Esophagus muscularis mucosa (tissue), 3 donors: ENCODE results near the gene AMOTL1.

Experiments
- POLR2A ChIP-seq: fragments of 450-650 bp; IDR thresholded peaks from one replicate; pipeline ENCODE4 v1.6.1; 2017; ENCODE audit warnings: antibody characterized with exemption, moderate library complexity, mild to moderate bottlenecking, low read depth
- TF ChIP-seq, protein P1 (sequence below), 3 experiments: fragments of 200-600 bp in 2 of 3; fragments of 450-650 bp in 1 of 3; sonication (generic) in 2 of 3; IDR thresholded peaks; one replicate each; pipeline ENCODE4 v1.5.1; 2017 to 2019; ENCODE audit warnings: antibody characterized with exemption in 3 of 3, mild to moderate bottlenecking in 2 of 3, moderate library complexity in 1 of 3

DNA sequence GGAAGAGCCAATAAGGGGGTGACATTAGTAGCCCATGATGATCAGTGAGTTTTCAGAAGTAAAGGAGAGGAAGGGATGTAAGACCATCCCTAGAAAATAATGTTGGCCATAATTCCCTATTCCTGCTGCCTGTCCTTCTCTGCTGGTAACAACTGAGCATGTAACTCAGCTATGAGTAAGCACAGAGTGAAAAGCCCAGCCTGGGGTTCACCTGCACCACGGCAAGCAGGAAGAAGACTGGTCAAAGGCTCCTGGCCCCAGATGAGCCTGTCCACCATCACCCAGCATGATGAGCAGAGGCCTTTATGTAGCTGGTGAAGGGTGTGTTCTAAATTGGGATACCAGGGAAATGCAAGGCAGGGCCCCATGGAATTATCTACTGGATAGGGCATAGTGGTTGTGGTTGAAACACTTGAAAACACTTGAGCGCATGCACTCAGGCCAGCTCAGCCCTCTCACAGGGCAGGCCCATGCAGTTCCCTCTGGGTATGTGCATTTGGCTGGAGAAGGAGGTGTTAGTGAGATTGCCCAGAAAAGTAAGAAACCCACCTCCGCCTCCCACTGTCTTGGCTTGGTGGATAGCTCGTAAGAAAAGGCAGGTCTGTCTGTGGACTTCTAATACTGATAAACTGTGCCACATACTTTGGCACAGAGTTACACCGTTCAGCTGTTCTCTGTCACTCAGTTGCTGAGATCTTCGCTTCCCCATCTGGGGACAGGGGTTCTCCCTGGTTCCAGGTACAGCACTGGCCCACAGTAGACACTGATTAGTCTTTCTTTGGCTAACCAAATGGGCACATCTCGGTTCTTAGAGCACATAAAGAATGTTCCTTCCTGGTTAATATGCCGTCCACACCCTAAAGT is 86.8 kb downstream of the AMOTL1 start:
- TF ChIP-seq, protein P1, sequence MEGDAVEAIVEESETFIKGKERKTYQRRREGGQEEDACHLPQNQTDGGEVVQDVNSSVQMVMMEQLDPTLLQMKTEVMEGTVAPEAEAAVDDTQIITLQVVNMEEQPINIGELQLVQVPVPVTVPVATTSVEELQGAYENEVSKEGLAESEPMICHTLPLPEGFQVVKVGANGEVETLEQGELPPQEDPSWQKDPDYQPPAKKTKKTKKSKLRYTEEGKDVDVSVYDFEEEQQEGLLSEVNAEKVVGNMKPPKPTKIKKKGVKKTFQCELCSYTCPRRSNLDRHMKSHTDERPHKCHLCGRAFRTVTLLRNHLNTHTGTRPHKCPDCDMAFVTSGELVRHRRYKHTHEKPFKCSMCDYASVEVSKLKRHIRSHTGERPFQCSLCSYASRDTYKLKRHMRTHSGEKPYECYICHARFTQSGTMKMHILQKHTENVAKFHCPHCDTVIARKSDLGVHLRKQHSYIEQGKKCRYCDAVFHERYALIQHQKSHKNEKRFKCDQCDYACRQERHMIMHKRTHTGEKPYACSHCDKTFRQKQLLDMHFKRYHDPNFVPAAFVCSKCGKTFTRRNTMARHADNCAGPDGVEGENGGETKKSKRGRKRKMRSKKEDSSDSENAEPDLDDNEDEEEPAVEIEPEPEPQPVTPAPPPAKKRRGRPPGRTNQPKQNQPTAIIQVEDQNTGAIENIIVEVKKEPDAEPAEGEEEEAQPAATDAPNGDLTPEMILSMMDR (IDR thresholded peaks at IDR 0.05), result no peak
- no peak for TF ChIP-seq POLR2A
